DMS 273 treated with DMSO at 0.1 percent for 48 hours (cell line): ENCODE results near the gene NFATC2IP.
"Not testable (repeated sequence)": the region's sequence is repeated elsewhere in the genome, so short reads cannot be mapped to it uniquely, and the experiment has no call there.

Experiments used
- DNase-seq: peaks from one replicate; lab custom pipeline; 2025; lab: John Stamatoyannopoulos, UW

NFATC2IP gene

GRCh38 chr16:28926284-28926683 lies 24.5 kb upstream of the NFATC2IP start:
- DNase-seq: not testable (repeated sequence)

GRCh38 chr16:28927815-28928214 lies 22.9 kb upstream of the NFATC2IP start:
- DNase-seq: no peak

GRCh38 chr16:28930203-28930602 lies 20.5 kb upstream of the NFATC2IP start:
- no peak for DNase-seq

- DNase-seq: no peak
These were observed 20.1 kb upstream of the NFATC2IP start for GRCh38 chr16:28930652-28931051.

- no peak for DNase-seq
These were observed 18.9 kb upstream of the NFATC2IP start, which contains the start of gene CD19 for GRCh38 chr16:28931801-28932225. TSS of gene CD19 (plus strand) at chr16:28931971. CDS start at chr16:28932001, 30 bp downstream.

GRCh38 chr16:28932339-28933141 lies 18.2 kb upstream of the NFATC2IP start:
- DNase-seq: peak; percentile 16

- no peak for DNase-seq
These were observed 17.6 kb upstream of the NFATC2IP start for GRCh38 chr16:28933171-28933570.

GRCh38 chr16:28935346-28935745 lies 15.4 kb upstream of the NFATC2IP start:
- no peak for DNase-seq

GRCh38 chr16:28935924-28936783 lies 14.6 kb upstream of the NFATC2IP start:
- DNase-seq: no peak

- no peak for DNase-seq
These were observed 14.0 kb upstream of the NFATC2IP start for GRCh38 chr16:28936784-28937155.

- DNase-seq: no peak
These were observed 13.4 kb upstream of the NFATC2IP start for GRCh38 chr16:28937222-28937876.

- DNase-seq: no peak
These were observed 12.0 kb upstream of the NFATC2IP start for GRCh38 chr16:28938721-28939120.

- DNase-seq: not testable (repeated sequence)
These were observed 10.9 kb upstream of the NFATC2IP start for GRCh38 chr16:28939825-28940224.

- DNase-seq: no peak
These were observed 7.5 kb upstream of the NFATC2IP start for GRCh38 chr16:28943281-28943680.

- no peak for DNase-seq
These were observed 4.1 kb upstream of the NFATC2IP start for GRCh38 chr16:28946681-28947080.

GRCh38 chr16:28951410-28951943 lies 740 bp downstream of the NFATC2IP start:
- no peak for DNase-seq

GRCh38 chr16:28958216-28958615 lies 7.5 kb downstream of the NFATC2IP start:
- DNase-seq: no peak

GRCh38 chr16:28958836-28959235 lies 8.1 kb downstream of the NFATC2IP start:
- no peak for DNase-seq

- no peak for DNase-seq
These were observed 13.3 kb downstream of the NFATC2IP start for GRCh38 chr16:28964072-28964471.

- no peak for DNase-seq
These were observed 13.8 kb downstream of the NFATC2IP start for GRCh38 chr16:28964496-28964895.

GRCh38 chr16:28967156-28967555 lies 16.4 kb downstream of the NFATC2IP start:
- DNase-seq: no peak

GRCh38 chr16:28969696-28970095 lies 19.0 kb downstream of the NFATC2IP start:
- DNase-seq: not testable (repeated sequence)
